H1 (cell line): ENCODE measurements around the gene RPUSD3. TPM values are rescaled to one million over a fixed set of nuclear protein-coding genes. Genes with fewer than 3 reads are reported as not detected.

ENCODE experiments used
- CTCF ChIA-PET: fragments of 300-600 bp; sonication (Branson Sonifier 250); formaldehyde crosslinking; loops from one replicate; lab custom pipeline; 2021; ENCODE audit not compliant: partially characterized antibody; lab: Charles Lee
- POLR2A ChIA-PET: fragments of 300-600 bp; sonication (Branson Sonifier 250); formaldehyde crosslinking; loops from one replicate; lab custom pipeline; 2021; ENCODE audit warnings: inconsistent platforms; ENCODE audit not compliant: partially characterized antibody; lab: Charles Lee
- DNase-seq, 2 experiments: peaks; one replicate each; pipeline versions ENCODE4 v3.0.0 to v3.0.0-alpha.2; 2010 to 2022; ENCODE audit warnings: low spot score in 2 of 2, low read depth in 1 of 2, mixed read lengths in 1 of 2
- FAIRE-seq: peaks from 2 replicates; lab custom pipeline; 2011; peaks lifted over from hg19 to GRCh38; lab: Jason Lieb, UNC
- H2AFZ ChIP-seq: 2 replicates; pipeline ENCODE4 v1.8.1; 2012; ENCODE audit warnings: low read length, inconsistent platforms
- H2AK5ac ChIP-seq: 2 replicates; pipeline ENCODE4 v1.6.1; 2013; ENCODE audit warnings: low read depth, low read length
- H2BK120ac ChIP-seq: replicated peaks from 2 replicates; pipeline ENCODE3; 2013; ENCODE audit warnings: low read depth, low read length, inconsistent platforms
- H2BK12ac ChIP-seq: 2 replicates; pipeline ENCODE4 v1.6.1; 2013; ENCODE audit warnings: low read depth, low read length
- H2BK15ac ChIP-seq: 2 replicates; pipeline ENCODE4 v1.6.1; 2013; ENCODE audit warnings: low read length
- H2BK20ac ChIP-seq: 2 replicates; pipeline ENCODE4 v1.6.1; 2013; ENCODE audit warnings: low read length
- H2BK5ac ChIP-seq: 2 replicates; pipeline ENCODE4 v1.6.1; 2013; ENCODE audit warnings: low read depth, low read length
- H3K14ac ChIP-seq: 2 replicates; pipeline ENCODE4 v1.6.1; 2013; ENCODE audit warnings: inconsistent platforms; ENCODE audit not compliant: insufficient read length
- H3K18ac ChIP-seq: 2 replicates; pipeline ENCODE4 v1.6.1; 2013; ENCODE audit warnings: low read length; ENCODE audit errors: extremely low read depth
- H3K23ac ChIP-seq: 2 replicates; pipeline ENCODE4 v1.6.1; 2013; ENCODE audit warnings: inconsistent platforms; ENCODE audit not compliant: insufficient read length
- H3K23me2 ChIP-seq: 2 replicates; pipeline ENCODE4 v1.6.1; 2013; ENCODE audit warnings: low read depth, low read length
- H3K27ac ChIP-seq: 2 replicates; pipeline ENCODE4 v1.6.1; 2011; ENCODE audit warnings: low read depth, low read length, inconsistent platforms
- H3K27me3 ChIP-seq, 4 experiments: replicated peaks in 1 of 4; 1 replicate in 1 of 4; 2 replicates in 3 of 4; pipeline versions ENCODE4 v1.6.1 to v1.8.1; 2011 to 2013; ENCODE audit warnings: low read length in 3 of 4, mild to moderate bottlenecking in 3 of 4, inconsistent platforms in 2 of 4, mixed read lengths in 2 of 4, moderate library complexity in 1 of 4; ENCODE audit not compliant: control insufficient read depth in 3 of 4, insufficient read depth in 3 of 4; ENCODE audit errors: extremely low read depth in 1 of 4
- H3K36me3 ChIP-seq, 4 experiments: 2 replicates each; pipeline versions ENCODE4 v1.6.1 to v1.8.1; 2011 to 2013; ENCODE audit warnings: mild to moderate bottlenecking in 4 of 4, low read length in 3 of 4, moderate library complexity in 2 of 4, control low read depth in 1 of 4, inconsistent platforms in 1 of 4; ENCODE audit not compliant: insufficient read depth in 4 of 4, control insufficient read depth in 2 of 4
- H3K4ac ChIP-seq: replicated peaks from 2 replicates; pipeline ENCODE3; 2013; ENCODE audit warnings: low read length, low read depth, mixed read lengths, inconsistent platforms; ENCODE audit not compliant: insufficient read length
- H3K4me1 ChIP-seq, 4 experiments: replicated peaks in 1 of 4; 1 replicate in 1 of 4; 2 replicates in 3 of 4; pipeline versions ENCODE4 v1.6.1 to v1.8.1; 2011 to 2013; ENCODE audit warnings: low read length in 3 of 4, inconsistent platforms in 2 of 4, mixed read lengths in 1 of 4; ENCODE audit not compliant: insufficient read depth in 4 of 4, control insufficient read depth in 3 of 4
- H3K4me2 ChIP-seq, 2 experiments: 2 replicates each; pipeline versions ENCODE4 v1.6.1 to v1.8.1; 2011 to 2013; ENCODE audit warnings: low read depth in 2 of 2, low read length in 2 of 2, control low read depth in 1 of 2, inconsistent platforms in 1 of 2, mild to moderate bottlenecking in 1 of 2; ENCODE audit not compliant: insufficient read depth in 1 of 2
- H3K4me3 ChIP-seq, 4 experiments: fragments of 200-600, 300-600 bp in 1 of 4; sonication (generic), shearing (Covaris generic), sonication (Bioruptor Twin) in 1 of 4; 2 replicates each; pipeline versions ENCODE4 v1.5.1 to v1.8.1; 2011 to 2016; ENCODE audit warnings: low read length in 4 of 4, low read depth in 3 of 4, control low read depth in 2 of 4, inconsistent platforms in 2 of 4, mild to moderate bottlenecking in 2 of 4, mixed read lengths in 1 of 4, moderate library complexity in 1 of 4; ENCODE audit not compliant: insufficient read depth in 2 of 4; ENCODE audit errors: extremely low read depth in 1 of 4
- H3K56ac ChIP-seq: replicated peaks from 2 replicates; pipeline ENCODE3; 2013; ENCODE audit warnings: low read depth, mild to moderate bottlenecking, mixed read lengths, low read length, inconsistent platforms; ENCODE audit not compliant: insufficient read length
- H3K79me1 ChIP-seq: 2 replicates; pipeline ENCODE4 v1.6.1; 2013; ENCODE audit warnings: low read depth, low read length, control low read depth
- H3K79me2 ChIP-seq, 2 experiments: 2 replicates each; pipeline versions ENCODE4 v1.6.1 to v1.8.1; 2012 to 2013; ENCODE audit warnings: low read length in 2 of 2, mild to moderate bottlenecking in 2 of 2, inconsistent platforms in 1 of 2; ENCODE audit not compliant: insufficient read depth in 2 of 2, control insufficient read depth in 1 of 2
- H3K9ac ChIP-seq, 4 experiments: replicated peaks in 1 of 4; 1 replicate in 1 of 4; 2 replicates in 3 of 4; pipeline versions ENCODE4 v1.6.1 to v1.8.1; 2011 to 2013; ENCODE audit warnings: low read depth in 3 of 4, low read length in 3 of 4, control low read depth in 2 of 4, mild to moderate bottlenecking in 2 of 4, moderate library complexity in 2 of 4, inconsistent platforms in 1 of 4; ENCODE audit errors: extremely low read depth in 1 of 4
- H3K9me3 ChIP-seq, 2 experiments: 2 replicates each; pipeline versions ENCODE4 v1.6.1 to v1.8.1; 2012 to 2013; ENCODE audit warnings: mild to moderate bottlenecking in 2 of 2, moderate library complexity in 2 of 2, control low read depth in 1 of 2, inconsistent platforms in 1 of 2, low read depth in 1 of 2, low read length in 1 of 2, mixed read lengths in 1 of 2; ENCODE audit not compliant: insufficient read depth in 2 of 2
- H4K20me1 ChIP-seq, 2 experiments: replicated peaks in 1 of 2; 2 replicates each; pipeline versions ENCODE3 to v1.8.1; 2011 to 2013; ENCODE audit warnings: inconsistent platforms in 2 of 2, low read length in 2 of 2, mild to moderate bottlenecking in 1 of 2; ENCODE audit not compliant: insufficient read depth in 2 of 2, control insufficient read depth in 1 of 2
- H4K5ac ChIP-seq: 2 replicates; pipeline ENCODE4 v1.6.1; 2013; ENCODE audit warnings: low read length, low read depth, mixed read lengths, inconsistent platforms; ENCODE audit not compliant: insufficient read length
- H4K8ac ChIP-seq: 2 replicates; pipeline ENCODE4 v1.8.0; 2013; ENCODE audit warnings: mild to moderate bottlenecking, moderate library complexity, low read length, inconsistent platforms; ENCODE audit not compliant: insufficient read depth; ENCODE audit errors: extremely low read depth
- H4K91ac ChIP-seq: replicated peaks from 2 replicates; pipeline ENCODE3; 2013; ENCODE audit warnings: low read length, mixed read lengths, inconsistent platforms; ENCODE audit not compliant: insufficient read length
- CBX8 ChIP-seq: fragments of 300-800, 300-1000 bp; sonication (generic); IDR thresholded peaks from 2 replicates; pipeline ENCODE4 v1.7.1; 2016; ENCODE audit warnings: low read depth, low read length, borderline replicate concordance
- EGR1 ChIP-seq: IDR thresholded peaks from 2 replicates; pipeline ENCODE4 v1.6.1; 2011; ENCODE audit warnings: low read depth, low read length, borderline replicate concordance
- YY1 ChIP-seq: IDR thresholded peaks from 2 replicates; pipeline ENCODE4 v1.6.1; 2011; ENCODE audit warnings: low read depth, mild to moderate bottlenecking, low read length
- WGBS, 2 experiments: shearing (Covaris generic) in 1 of 2; methylation state at CpG; one replicate each; pipeline versions ENCODE4 v1.1.6 to v1.1.7; 2013 to 2015; ENCODE audit warnings: low lambda C conversion rate in 2 of 2, mixed read lengths in 2 of 2, inconsistent platforms in 1 of 2, low coverage in 1 of 2, missing lambda C conversion rate in 1 of 2; ENCODE audit not compliant: insufficient replicate concordance in 2 of 2, insufficient coverage in 1 of 2, insufficient read length in 1 of 2; ENCODE audit errors: extremely low coverage in 1 of 2, missing lambda C conversion rate in 1 of 2; 5-methylcytosine and 5-hydroxymethylcytosine counted together
- polyA plus RNA-seq, 7 experiments: library from polyadenylated mRNA; depleted of rRNA in 3 of 7; stranded (reverse) in 5 of 7; unstranded in 2 of 7; fragments of >200 nt in 5 of 7; fragments of 200-250 nt in 2 of 7; gene quantifications; 1 replicate in 5 of 7; 2 replicates in 1 of 7; 4 replicates in 1 of 7; pipeline versions ENCODE4 v1.2.1 to v1.2.3, GENCODE V29; 2011 to 2013; ENCODE audit warnings: missing spikeins in 2 of 7, mixed read lengths in 2 of 7
- total RNA-seq: library from RNA; stranded (reverse); fragmentation: NEBNext Ultra II Directional; extraction: Animal tissue kit (Norgen Biotek cat#: 25700); gene quantifications from 2 replicates; pipeline ENCODE4 v1.2.1, GENCODE V29; 2021

The RPUSD3 gene
- total and polyA plus RNA-seq, 2 of the 8 experiments (the other 6 are each of a cell fraction or from before 2014, with no cell fraction given), result 68.4 to 154 TPM

DNA sequence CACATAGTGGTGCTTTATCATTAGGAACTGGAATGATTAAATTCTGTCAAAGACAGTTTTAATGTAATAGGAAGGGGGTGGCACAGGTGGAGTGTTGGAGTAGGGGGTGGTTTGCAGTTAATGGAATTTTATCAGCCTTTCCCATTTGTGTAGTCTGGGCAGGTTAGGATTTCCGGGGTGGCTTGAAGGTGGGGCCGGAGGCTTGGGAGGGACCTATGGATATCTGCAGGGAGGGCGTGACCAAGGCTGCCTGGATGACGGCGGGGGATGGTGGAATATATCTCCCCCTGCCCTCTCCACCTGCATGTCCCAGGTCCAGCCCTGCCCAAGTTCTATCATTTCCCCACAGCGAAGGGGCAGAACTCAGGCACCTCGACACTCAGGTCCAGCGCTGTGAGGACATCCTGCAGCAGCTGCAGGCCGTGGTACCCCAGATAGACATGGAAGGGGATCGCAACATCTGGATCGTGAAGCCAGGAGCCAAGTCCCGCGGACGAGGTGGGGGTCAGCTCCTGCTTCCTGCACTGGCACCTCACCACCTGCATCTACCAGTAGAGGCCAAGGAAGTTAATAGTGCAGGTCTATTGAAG is 18.3 kb downstream of the RPUSD3 start:
- no peaks in the 10 kb centered on the region for H3K79me2 ChIP-seq
- ChIA-PET POLR2A (interaction anchor here (0.6 to 1.8 kb wide), 2 partner anchors 24 to 121 kb away, joined by 3 to 10 read pairs; no protein-coding TSS in a partner anchor), CTCF (interaction anchor here (1.0 to 7.9 kb wide), 7 partner anchors 10 to 121 kb away, joined by 3 to 74 read pairs (median 4); no protein-coding TSS in a partner anchor)
- H2BK120ac ChIP-seq, result no peak overlapping the region
- no peak overlapping the region for H3K4me3 ChIP-seq
- DNase-seq, result no peak
- peaks cover 0 to 5% (median 2%) of the 10 kb centered on the region in 4 experiments; a peak in 2 of 7 replicates for H3K4me1 ChIP-seq
- H3K9me3 ChIP-seq, result no peaks in the 10 kb centered on the region
- H3K56ac ChIP-seq, result no peak overlapping the region
- no peak for FAIRE-seq
- H2AK5ac ChIP-seq, result no peak overlapping the region
- H4K8ac ChIP-seq, result no peak overlapping the region
- H3K36me3 ChIP-seq, result no peaks in the 10 kb centered on the region
- no peak overlapping the region for H2BK20ac ChIP-seq
- no peak overlapping the region for H3K4me2 ChIP-seq
- H4K91ac ChIP-seq, result no peak overlapping the region
- no peak overlapping the region for H2BK12ac ChIP-seq
- H3K27me3 ChIP-seq, result no peaks in the 10 kb centered on the region; a peak in 1 of 7 replicates
- TF ChIP-seq CBX8, result no peak
- no peak for TF ChIP-seq EGR1
- TF ChIP-seq YY1, result no peak
- no peak overlapping the region for H3K23ac ChIP-seq
- no peak overlapping the region for H3K4ac ChIP-seq
- H3K79me1 ChIP-seq, result no peaks in the 10 kb centered on the region
- no peak overlapping the region for H3K27ac ChIP-seq
- no peak overlapping the region for H2AFZ ChIP-seq
- no peak overlapping the region for H3K18ac ChIP-seq
- no peaks in the 10 kb centered on the region for H3K23me2 ChIP-seq
- H4K5ac ChIP-seq, result no peak overlapping the region
- H3K14ac ChIP-seq, result no peak overlapping the region
- H4K20me1 ChIP-seq, result no peaks in the 10 kb centered on the region
- no peak overlapping the region for H2BK15ac ChIP-seq
- H2BK5ac ChIP-seq, result no peak overlapping the region
- H3K9ac ChIP-seq, result no peak overlapping the region
- 82% methylated on average over 14 of the region's 14 CpGs; no CpG with 5 or more reads in 1 of the 2 experiments for WGBS, 2 experiments
